Dedifferentiated amniotic fluid mesenchymal stem cell (primary cell): ENCODE results near the gene SYNGAP1.
"Not testable (repeated sequence)": the region's sequence is repeated elsewhere in the genome, so short reads cannot be mapped to it uniquely, and the experiment has no call there.

Experiments
- DNase-seq: peaks from one replicate; pipeline ENCODE4 v3.0.0-alpha.2; 2016; ENCODE audit errors: extremely low spot score

The SYNGAP1 gene

DNA sequence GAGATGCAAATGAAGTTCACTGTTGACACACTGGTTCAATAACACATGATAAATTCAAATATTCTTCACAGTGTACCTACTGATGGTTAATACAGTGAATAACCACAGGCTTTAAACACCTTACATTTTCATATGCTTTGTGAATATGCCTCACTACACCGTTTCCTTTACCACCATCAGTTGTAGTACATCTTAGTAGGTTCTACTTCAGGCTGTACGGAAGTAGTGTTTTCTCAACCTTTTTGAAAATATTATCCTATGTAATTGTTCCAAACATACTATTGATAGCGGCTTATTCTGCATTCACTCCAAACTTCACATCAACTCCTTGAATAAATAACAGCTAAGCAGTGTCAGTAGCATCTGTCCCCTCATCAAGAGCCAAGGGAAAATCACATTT is 49.8 kb downstream of the SYNGAP1 start:
- no peak for DNase-seq

DNA sequence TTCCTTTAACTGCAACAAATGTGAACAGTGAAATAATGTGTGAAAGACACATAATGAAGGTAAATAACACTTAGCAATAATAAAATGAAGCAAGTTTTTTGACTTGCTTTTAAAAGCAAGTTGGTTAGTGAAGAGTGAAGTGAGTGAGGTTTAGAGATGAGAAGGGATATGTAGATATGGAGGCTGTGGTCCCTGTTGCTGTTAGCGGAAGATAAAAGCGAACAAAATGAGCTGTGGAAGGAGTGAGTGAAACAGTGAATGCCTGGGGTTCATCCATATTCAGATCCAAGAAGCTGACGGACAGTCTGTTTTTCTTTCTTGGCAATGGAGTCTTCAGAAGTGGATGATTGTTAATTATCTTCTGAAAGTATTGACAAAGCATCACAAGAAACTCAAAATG is 58.0 kb downstream of the SYNGAP1 start:
- no peak for DNase-seq

DNA sequence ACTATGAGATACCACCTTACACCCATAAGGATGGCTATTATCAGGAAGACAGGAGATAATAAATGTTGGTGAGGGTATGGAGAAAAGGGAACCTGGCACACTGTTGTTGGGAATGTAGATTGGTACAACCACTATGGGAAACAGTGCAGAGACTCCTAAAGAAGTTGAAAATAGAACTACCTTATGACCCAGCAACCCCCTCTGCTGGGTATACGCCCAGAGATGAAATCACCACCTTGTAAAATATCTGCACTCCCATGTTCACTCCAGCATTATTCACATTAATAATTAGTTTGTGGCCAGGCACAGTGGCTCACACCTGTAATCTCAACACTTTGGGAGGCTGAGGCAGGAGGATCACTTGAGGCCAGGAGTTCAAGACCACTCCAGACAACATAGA is 61.3 kb downstream of the SYNGAP1 start:
- DNase-seq = no peak

DNA sequence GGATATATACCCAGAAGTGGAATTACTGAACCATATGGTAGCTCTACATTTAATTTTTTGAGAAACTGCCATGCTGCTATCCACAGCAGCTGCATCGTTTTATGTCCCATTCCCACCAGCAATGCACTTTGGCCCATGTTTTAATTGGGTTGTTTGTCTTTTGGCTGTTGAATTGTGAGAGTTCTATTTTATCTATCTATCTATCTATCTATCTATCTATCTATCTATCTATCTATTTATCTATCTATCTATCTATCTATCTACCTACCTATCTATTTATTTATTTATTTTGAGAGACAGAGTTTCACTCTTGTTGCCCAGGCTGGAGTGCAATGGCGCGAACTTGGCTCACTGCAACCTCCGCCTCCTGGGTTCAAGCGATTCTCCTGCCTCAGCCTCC is 62.8 kb downstream of the SYNGAP1 start:
- not testable (repeated sequence) for DNase-seq

DNA sequence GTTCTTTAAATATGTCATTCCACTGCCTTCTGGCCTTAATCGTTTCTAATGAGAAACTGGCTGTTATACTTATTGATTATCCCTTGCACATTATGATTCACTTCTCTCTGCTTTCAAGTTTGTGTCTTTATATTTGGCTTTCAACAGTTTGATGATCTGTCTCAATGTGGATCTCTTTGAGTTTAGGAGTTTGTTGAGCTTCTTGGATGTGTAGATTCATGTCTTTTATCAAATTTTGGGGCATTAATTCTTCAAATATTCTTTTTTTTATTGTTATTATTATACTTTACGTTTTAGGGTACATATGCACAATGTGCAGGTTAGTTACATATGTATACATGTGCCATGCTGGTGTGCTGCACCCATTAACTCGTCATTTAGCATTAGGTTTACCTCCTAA is 63.8 kb downstream of the SYNGAP1 start:
- no peak for DNase-seq

DNA sequence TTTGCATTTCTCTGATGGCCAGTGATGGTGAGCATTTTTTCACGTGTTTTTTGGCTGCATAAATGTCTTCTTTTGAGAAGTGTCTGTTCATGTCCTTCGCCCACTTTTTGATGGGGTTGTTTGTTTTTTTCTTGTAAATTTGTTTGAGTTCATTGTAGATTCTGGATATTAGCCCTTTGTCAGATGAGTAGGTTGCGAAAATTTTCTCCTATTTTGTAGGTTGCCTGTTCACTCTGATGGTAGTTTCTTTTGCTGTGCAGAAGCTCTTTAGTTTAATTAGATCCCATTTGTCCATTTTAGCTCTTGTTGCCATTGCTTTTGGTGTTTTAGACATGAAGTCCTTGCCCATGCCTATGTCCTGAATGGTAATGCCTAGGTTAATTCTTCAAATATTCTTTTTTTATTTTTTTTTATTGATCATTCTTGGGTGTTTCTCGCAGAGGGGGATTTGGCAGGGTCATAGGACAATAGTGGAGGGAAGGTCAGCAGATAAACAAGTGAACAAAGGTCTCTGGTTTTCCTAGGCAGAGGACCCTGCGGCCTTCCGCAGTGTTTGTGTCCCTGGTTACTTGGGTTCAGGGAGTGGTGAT is 64.9 kb downstream of the SYNGAP1 start:
- DNase-seq = not testable (repeated sequence)

DNA sequence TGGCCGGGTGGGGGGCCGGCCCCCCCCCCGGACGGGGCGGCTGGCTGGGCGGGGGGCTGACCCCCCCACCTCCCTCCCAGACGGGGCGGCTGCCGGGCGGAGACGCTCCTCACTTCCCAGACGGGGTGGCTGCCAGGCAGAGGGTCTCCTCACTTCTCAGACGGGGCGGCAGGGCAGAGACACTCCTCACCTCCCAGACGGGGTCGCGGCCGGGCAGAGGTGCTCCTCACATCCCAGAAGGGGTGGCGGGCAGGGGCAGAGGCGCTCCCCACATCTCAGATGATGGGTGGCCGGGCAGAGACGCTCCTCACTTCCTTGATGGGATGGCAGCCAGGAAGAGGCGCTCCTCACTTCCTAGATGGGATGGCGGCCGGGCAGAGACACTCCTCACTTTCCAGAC is 65.8 kb downstream of the SYNGAP1 start:
- DNase-seq = not testable (repeated sequence)

DNA sequence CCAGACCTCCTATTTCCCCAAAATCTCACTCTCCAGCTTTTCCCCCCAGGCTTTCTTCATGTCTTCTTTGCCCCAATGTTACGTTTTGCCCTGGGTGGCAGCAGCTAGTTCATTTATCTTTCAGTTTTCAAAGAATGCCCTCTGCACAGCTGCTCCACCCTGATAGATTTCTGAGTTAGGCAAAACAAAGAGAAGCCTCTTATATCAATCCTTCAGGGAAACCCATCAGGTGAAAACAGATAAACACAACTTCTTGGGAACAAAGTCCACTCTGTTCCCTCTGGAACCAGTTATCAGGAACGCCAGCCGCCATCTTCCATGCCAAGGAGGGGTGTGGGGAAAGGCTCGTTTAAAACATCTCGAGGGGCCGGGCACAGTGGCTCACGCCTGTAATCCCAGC is 68.5 kb downstream of the SYNGAP1 start:
- DNase-seq = no peak

DNA sequence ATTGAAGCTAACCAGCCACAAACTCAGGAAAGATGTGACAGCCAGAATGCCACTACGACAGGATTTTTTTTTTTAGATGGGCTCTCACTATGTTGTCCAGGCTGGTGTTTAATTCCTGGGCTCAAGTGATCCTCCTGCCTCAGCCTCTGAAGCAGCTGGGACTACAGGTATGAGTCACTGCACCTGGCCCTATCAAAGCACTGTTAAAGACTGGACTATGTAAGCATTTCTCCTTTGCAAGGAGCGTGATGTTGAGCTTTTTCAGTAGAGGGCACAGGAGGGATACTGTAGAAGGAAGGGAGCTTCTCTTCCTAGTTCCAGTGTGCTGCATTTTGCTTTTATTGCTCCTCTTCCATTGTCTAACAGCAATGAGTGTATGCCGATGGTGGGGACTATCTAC is 70.3 kb downstream of the SYNGAP1 start:
- no peak for DNase-seq

DNA sequence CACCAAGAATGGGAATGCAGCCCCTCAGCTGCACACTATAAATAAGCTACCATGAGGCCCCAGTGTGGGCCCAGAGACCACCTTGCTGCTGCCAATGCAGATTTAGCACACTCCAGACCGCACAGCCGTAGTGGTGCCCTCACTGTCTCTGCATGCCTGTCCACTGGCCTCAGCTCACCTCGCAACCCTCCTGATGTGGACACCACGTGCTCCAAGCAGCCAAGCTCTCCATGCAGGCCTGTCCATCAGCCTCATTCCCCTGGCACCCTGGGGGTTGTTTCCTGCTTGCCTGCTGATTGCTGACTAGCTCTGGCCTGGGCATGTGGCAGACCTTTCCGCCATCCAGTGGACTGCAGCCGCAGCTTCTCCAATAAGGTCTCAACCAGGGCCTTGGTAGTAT is 70.8 kb downstream of the SYNGAP1 start:
- DNase-seq = no peak

DNA sequence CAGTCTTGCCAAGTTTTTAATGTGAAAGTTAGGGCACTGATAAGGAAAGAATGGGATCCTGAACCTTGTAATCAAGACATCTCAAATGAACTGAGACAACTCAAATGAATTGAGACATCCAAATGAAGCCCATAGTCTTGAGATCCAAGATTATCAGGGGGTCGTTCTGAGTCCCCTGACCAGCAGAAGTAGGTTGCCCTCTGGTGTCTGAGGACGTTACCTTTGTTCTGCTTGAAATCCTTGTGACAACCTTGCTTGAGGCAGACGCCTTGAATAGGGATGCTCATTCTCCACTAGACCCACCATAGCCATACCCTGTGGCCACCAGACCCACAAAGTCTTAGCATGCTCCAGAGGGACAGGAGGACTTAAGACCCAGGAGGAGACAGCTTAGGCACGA is 72.2 kb downstream of the SYNGAP1 start:
- DNase-seq = no peak

DNA sequence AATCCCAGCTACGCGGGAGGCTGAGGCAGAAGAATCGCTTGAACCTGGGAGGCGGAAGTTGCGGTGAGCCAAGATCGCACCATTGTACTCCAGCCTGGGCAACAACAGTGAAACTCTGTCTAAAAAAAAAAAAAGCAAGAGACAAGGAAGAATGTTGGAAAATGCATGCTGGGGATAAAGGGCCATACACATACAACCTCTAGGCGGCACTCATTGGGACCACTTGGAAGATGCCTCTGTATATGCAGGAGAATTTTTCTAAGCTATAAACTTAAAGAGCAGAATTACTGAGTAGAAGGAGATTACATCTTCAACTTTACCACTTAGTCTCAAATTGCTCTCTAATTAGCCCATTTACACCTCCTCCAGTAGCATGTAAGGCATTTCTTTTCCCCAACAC is 77.3 kb downstream of the SYNGAP1 start:
- DNase-seq = no peak

DNA sequence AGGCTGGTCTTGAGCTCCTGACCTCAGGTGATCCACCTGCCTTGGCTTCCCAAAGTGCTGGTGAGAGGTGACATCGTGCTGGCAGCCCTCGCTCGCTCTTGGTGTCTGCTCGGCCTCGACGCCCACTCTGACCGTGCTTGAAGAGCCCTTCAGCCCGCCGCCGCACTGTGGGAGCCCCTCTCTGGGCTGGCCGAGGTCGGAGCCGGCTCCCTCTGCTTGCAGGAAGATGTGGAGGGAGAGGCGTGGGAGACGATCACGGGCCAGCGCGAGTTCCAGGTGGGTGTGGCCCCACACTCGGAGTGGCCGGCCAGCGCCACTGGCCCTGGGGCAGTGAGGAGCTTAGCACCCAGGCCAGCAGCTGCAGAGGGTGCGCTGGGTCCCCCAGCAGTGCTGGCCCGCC is 82.6 kb downstream of the SYNGAP1 start:
- no peak for DNase-seq

DNA sequence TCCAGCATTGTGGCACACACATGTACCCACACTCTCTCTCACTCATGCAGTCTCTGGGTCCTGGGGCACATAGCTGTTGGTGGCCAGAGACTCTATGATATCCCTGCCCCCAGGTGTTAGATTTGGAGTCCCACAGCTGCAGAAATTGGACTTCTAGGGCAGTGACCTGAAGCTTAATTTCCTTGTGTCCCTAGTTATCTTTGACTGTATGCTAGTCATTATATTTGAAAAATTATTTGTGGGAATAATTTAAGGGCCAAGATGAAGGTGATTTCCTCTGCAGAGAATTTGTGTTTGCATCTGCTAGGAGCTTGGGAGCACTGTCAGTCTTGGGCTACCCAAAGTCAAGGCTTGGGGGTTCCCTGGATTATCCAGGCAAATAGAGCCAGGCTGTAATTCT is 84.6 kb downstream of the SYNGAP1 start:
- DNase-seq = no peak
